GM12878 (cell line): ENCODE measurements around the gene PRRT1B. TPM values are rescaled to one million over a fixed set of nuclear protein-coding genes. Genes with fewer than 3 reads are reported as not detected.

Experiments
- ATAC-seq: fragments of 200-7000 bp; cut with Tn5 transposase; 3 replicates; pipeline ENCODE4 v1.9.1; 2020; ENCODE audit warnings: mild to moderate bottlenecking, moderate library complexity
- BruUV-seq: library from RNA; stranded (reverse); fragments of 400-500 nt; replicated peaks from 2 replicates; lab custom pipeline; 2021; lab: Mats Ljungman, UMichigan
- CTCF ChIA-PET: fragments of 300-600 bp; sonication (Branson Sonifier 250); formaldehyde crosslinking; extraction: SDS; loops from one replicate; lab custom pipeline; 2021; ENCODE audit warnings: inconsistent platforms; lab: Yijun Ruan, JAX
- POLR2A ChIA-PET: fragments of 350-600 bp; formaldehyde crosslinking; extraction: SDS; loops from one replicate; lab custom pipeline; 2021; ENCODE audit warnings: inconsistent platforms; lab: Charles Lee
- RAD21 ChIA-PET: fragments of 300-600 bp; sonication (Branson Sonifier 250); formaldehyde crosslinking; loops from one replicate; lab custom pipeline; 2023; ENCODE audit warnings: antibody characterized with exemption; ENCODE audit not compliant: unreplicated experiment; lab: Charles Lee
- SMC1A ChIA-PET: fragments of 300-600 bp; sonication (Branson Sonifier 250); formaldehyde crosslinking; loops from one replicate; lab custom pipeline; 2023; ENCODE audit not compliant: unreplicated experiment, uncharacterized antibody; lab: Charles Lee
- DNase-seq: peaks from one replicate; pipeline ENCODE4 v3.0.0-alpha.2; 2011; ENCODE audit warnings: low read depth, low spot score
- FAIRE-seq: peaks from 3 replicates; lab custom pipeline; 2011; peaks lifted over from hg19 to GRCh38; lab: Jason Lieb, UNC
- H2AFZ ChIP-seq: 2 replicates; pipeline ENCODE4 v1.6.0; 2011; ENCODE audit warnings: low read depth, low read length, control low read depth; ENCODE audit not compliant: control insufficient read depth
- H3K27ac ChIP-seq: 2 replicates; pipeline ENCODE4 v1.5.1; 2011; ENCODE audit warnings: control low read depth; ENCODE audit not compliant: control insufficient read depth, insufficient read depth
- H3K27me3 ChIP-seq, 2 experiments: replicated peaks in 1 of 2; 2 replicates each; pipeline versions ENCODE4 v1.6.0 to v1.6.1; 2011; ENCODE audit warnings: low read length in 1 of 2; ENCODE audit not compliant: control insufficient read depth in 2 of 2, insufficient read depth in 2 of 2
- H3K36me3 ChIP-seq, 2 experiments: 2 replicates each; pipeline ENCODE4 v1.5.1; 2011; ENCODE audit warnings: low read length in 1 of 2; ENCODE audit not compliant: control insufficient read depth in 2 of 2, insufficient read depth in 2 of 2
- H3K4me1 ChIP-seq: 2 replicates; pipeline ENCODE4 v1.6.1; 2011; ENCODE audit warnings: mild to moderate bottlenecking, low read length, moderate library complexity, mixed read lengths; ENCODE audit not compliant: control insufficient read depth, insufficient read depth
- H3K4me2 ChIP-seq: 2 replicates; pipeline ENCODE4 v1.6.0; 2011; ENCODE audit warnings: control low read depth; ENCODE audit not compliant: control insufficient read depth, insufficient read depth
- H3K4me3 ChIP-seq: fragments of 200-600 bp; sonication (generic); 2 replicates; pipeline ENCODE4 v1.5.1; 2016
- H3K79me2 ChIP-seq: 2 replicates; pipeline ENCODE4 v1.6.0; 2011; ENCODE audit warnings: low read length; ENCODE audit not compliant: control insufficient read depth, insufficient read depth
- H3K9ac ChIP-seq: 2 replicates; pipeline ENCODE4 v1.8.0; 2011; ENCODE audit warnings: low read length, control low read depth, mixed read lengths; ENCODE audit not compliant: control insufficient read depth, insufficient read depth
- H3K9me3 ChIP-seq: replicated peaks from 3 replicates; pipeline ENCODE4 v1.5.1; 2011; ENCODE audit warnings: mild to moderate bottlenecking, low read length; ENCODE audit not compliant: control insufficient read depth, insufficient read depth
- H4K20me1 ChIP-seq: 2 replicates; pipeline ENCODE4 v1.6.0; 2011; ENCODE audit not compliant: control insufficient read depth, insufficient read depth
- JUNB ChIP-seq: IDR thresholded peaks from 2 replicates; pipeline ENCODE4 v1.6.1; 2016; ENCODE audit warnings: antibody characterized with exemption, mild to moderate bottlenecking
- NBN ChIP-seq: fragments of 450-650 bp; IDR thresholded peaks from 2 replicates; pipeline ENCODE4 v1.6.1; 2016
- NFIC ChIP-seq: IDR thresholded peaks from 2 replicates; pipeline ENCODE4 v1.6.1; 2012; ENCODE audit warnings: low read depth, mild to moderate bottlenecking, inconsistent platforms, low read length, moderate library complexity
- RAD21 ChIP-seq: IDR thresholded peaks from 2 replicates; pipeline ENCODE4 v1.6.1; 2011; ENCODE audit warnings: mild to moderate bottlenecking, low read depth, low read length, moderate library complexity; ENCODE audit not compliant: insufficient read depth
- SMAD1 ChIP-seq: fragments of 450-650 bp; IDR thresholded peaks from 2 replicates; pipeline ENCODE4 v1.6.1; 2018; ENCODE audit warnings: mild to moderate bottlenecking, low read depth; ENCODE audit not compliant: partially characterized antibody
- STAT3 ChIP-seq: IDR thresholded peaks from 2 replicates; pipeline ENCODE4 v1.6.1; 2011; ENCODE audit warnings: low read depth, low read length, improper control_type of control experiment
- TCF7 ChIP-seq: IDR thresholded peaks from 2 replicates; pipeline ENCODE4 v1.6.1; 2014; ENCODE audit warnings: antibody characterized with exemption, borderline replicate concordance
- WGBS: methylation state at CpG from one replicate; pipeline ENCODE4 v1.1.6; 2016; ENCODE audit warnings: low lambda C conversion rate; ENCODE audit not compliant: insufficient replicate concordance, insufficient coverage; ENCODE audit errors: missing lambda C conversion rate; 5-methylcytosine and 5-hydroxymethylcytosine counted together
- in situ Hi-C: fragments of 300-500 bp; cut with MboI; formaldehyde crosslinking; loops from 9 replicates; pipeline ENCODE4 v1.14.3; 2018; ENCODE audit warnings: mixed read lengths
- intact Hi-C: fragments of 100-400 bp; cut with micrococcal nuclease; formaldehyde crosslinking; loops from one replicate; pipeline ENCODE4 v1.14.2; 2022; ENCODE audit not compliant: unreplicated experiment
- polyA plus RNA-seq, 11 experiments: library from polyadenylated mRNA; depleted of rRNA in 4 of 11; unstranded in 6 of 11; stranded (reverse) in 5 of 11; fragments of >200 nt; fragmentation: Nextera tagmentation in 4 of 11; fragmentation: Illumina TruSeq in 1 of 11; extraction: Ambion mirVana in 4 of 11; extraction: Trizol in 1 of 11; gene quantifications; 1 replicate in 1 of 11; 2 replicates in 10 of 11; pipeline versions ENCODE4 v1.2.1 to v1.2.3, GENCODE V29; 2011 to 2016; ENCODE audit warnings: inconsistent platforms in 2 of 11, missing spikeins in 2 of 11, low read depth in 1 of 11
- total RNA-seq, 4 experiments: library from RNA; depleted of rRNA in 3 of 4; stranded (reverse); fragments of >200 nt in 3 of 4; fragmentation: Illumina TruSeq in 1 of 4; extraction: Trizol in 1 of 4; gene quantifications; 2 replicates each; pipeline versions ENCODE4 v1.2.1 to v1.2.3, GENCODE V29; 2013 to 2021
- TF ChIP-seq, protein P1 (sequence below): fragments of 450-650 bp; IDR thresholded peaks from 2 replicates; pipeline ENCODE4 v1.6.1; 2018; ENCODE audit warnings: mild to moderate bottlenecking, low read depth, moderate library complexity; ENCODE audit not compliant: partially characterized antibody
- TF ChIP-seq, protein P2 (sequence below): fragments of 450-650 bp; IDR thresholded peaks from 2 replicates; pipeline ENCODE4 v1.6.1; 2017; ENCODE audit warnings: antibody characterized with exemption, mild to moderate bottlenecking, moderate library complexity
- TF ChIP-seq, protein P3 (sequence below): fragments of 450-650 bp; IDR thresholded peaks from 2 replicates; pipeline ENCODE4 v1.6.1; 2017; ENCODE audit warnings: mild to moderate bottlenecking, low read depth, inconsistent platforms; ENCODE audit not compliant: poor library complexity, severe bottlenecking

PRRT1B gene
- total and polyA plus RNA-seq, 10 of the 15 experiments (the other 5 are each of a cell fraction or from before 2014, with no cell fraction given): not detected

DNA sequence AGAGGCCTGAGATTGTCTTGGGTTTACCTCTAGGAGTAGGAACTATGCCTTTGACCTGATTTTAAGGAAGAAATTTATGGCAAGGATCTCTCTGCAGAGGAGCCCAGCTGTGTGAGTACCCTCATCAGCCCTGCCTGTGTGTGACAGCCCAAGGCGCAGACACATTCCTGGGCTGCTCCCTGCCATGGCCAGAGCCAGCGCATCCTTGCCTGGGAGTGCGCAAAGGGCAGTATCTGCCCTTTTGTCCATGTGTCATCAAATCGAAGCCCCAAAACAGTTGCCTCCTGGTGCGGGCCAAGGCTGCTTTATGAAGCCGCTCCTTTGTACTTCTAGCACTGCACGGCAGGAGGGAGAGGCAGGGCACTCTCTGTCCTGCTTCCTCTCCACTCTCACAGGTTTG lies 51.9 kb downstream of the PRRT1B start:
- ATAC-seq: no peak
- no peak for DNase-seq
- WGBS: 99% methylated on average over 7 of the region's 7 CpGs
- Histone ChIP-seq H2AFZ (no peak overlapping the region), H3K27me3 (no peaks in the 10 kb centered on the region), H3K4me1 (no peaks in the 10 kb centered on the region), H3K27ac (no peak overlapping the region), H3K4me3 (no peak overlapping the region), H4K20me1 (no peaks in the 10 kb centered on the region), H3K9ac (no peak overlapping the region), H3K79me2 (no peaks in the 10 kb centered on the region), H3K4me2 (no peak overlapping the region), H3K9me3 (no peaks in the 10 kb centered on the region), H3K36me3 (peaks cover 43 to 44% of the 10 kb centered on the region in 2 experiments)
- no TSS peak for BruUV-seq
- in situ Hi-C loops: loop anchor here (25.0 kb wide), 1 partner anchor 640 kb away; no protein-coding TSS in a partner anchor
- TF ChIP-seq, protein P1, sequence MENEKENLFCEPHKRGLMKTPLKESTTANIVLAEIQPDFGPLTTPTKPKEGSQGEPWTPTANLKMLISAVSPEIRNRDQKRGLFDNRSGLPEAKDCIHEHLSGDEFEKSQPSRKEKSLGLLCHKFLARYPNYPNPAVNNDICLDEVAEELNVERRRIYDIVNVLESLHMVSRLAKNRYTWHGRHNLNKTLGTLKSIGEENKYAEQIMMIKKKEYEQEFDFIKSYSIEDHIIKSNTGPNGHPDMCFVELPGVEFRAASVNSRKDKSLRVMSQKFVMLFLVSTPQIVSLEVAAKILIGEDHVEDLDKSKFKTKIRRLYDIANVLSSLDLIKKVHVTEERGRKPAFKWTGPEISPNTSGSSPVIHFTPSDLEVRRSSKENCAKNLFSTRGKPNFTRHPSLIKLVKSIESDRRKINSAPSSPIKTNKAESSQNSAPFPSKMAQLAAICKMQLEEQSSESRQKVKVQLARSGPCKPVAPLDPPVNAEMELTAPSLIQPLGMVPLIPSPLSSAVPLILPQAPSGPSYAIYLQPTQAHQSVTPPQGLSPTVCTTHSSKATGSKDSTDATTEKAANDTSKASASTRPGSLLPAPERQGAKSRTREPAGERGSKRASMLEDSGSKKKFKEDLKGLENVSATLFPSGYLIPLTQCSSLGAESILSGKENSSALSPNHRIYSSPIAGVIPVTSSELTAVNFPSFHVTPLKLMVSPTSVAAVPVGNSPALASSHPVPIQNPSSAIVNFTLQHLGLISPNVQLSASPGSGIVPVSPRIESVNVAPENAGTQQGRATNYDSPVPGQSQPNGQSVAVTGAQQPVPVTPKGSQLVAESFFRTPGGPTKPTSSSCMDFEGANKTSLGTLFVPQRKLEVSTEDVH: no peak
- no peak for TF ChIP-seq STAT3
- no peak for TF ChIP-seq NFIC
- TF ChIP-seq TCF7: no peak
- TF ChIP-seq, protein P2, sequence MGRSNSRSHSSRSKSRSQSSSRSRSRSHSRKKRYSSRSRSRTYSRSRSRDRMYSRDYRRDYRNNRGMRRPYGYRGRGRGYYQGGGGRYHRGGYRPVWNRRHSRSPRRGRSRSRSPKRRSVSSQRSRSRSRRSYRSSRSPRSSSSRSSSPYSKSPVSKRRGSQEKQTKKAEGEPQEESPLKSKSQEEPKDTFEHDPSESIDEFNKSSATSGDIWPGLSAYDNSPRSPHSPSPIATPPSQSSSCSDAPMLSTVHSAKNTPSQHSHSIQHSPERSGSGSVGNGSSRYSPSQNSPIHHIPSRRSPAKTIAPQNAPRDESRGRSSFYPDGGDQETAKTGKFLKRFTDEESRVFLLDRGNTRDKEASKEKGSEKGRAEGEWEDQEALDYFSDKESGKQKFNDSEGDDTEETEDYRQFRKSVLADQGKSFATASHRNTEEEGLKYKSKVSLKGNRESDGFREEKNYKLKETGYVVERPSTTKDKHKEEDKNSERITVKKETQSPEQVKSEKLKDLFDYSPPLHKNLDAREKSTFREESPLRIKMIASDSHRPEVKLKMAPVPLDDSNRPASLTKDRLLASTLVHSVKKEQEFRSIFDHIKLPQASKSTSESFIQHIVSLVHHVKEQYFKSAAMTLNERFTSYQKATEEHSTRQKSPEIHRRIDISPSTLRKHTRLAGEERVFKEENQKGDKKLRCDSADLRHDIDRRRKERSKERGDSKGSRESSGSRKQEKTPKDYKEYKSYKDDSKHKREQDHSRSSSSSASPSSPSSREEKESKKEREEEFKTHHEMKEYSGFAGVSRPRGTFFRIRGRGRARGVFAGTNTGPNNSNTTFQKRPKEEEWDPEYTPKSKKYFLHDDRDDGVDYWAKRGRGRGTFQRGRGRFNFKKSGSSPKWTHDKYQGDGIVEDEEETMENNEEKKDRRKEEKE: no peak
- TF ChIP-seq, protein P3, sequence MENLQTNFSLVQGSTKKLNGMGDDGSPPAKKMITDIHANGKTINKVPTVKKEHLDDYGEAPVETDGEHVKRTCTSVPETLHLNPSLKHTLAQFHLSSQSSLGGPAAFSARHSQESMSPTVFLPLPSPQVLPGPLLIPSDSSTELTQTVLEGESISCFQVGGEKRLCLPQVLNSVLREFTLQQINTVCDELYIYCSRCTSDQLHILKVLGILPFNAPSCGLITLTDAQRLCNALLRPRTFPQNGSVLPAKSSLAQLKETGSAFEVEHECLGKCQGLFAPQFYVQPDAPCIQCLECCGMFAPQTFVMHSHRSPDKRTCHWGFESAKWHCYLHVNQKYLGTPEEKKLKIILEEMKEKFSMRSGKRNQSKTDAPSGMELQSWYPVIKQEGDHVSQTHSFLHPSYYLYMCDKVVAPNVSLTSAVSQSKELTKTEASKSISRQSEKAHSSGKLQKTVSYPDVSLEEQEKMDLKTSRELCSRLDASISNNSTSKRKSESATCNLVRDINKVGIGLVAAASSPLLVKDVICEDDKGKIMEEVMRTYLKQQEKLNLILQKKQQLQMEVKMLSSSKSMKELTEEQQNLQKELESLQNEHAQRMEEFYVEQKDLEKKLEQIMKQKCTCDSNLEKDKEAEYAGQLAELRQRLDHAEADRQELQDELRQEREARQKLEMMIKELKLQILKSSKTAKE: no peak
- TF ChIP-seq RAD21: no peak
- no peak for TF ChIP-seq NBN
- no peak for TF ChIP-seq SMAD1
- no peak for TF ChIP-seq JUNB
- intact Hi-C loops: no loop called here
- CTCF ChIA-PET: no interaction called here
- POLR2A ChIA-PET: no interaction called here
- RAD21 ChIA-PET: no interaction called here
- no peak for FAIRE-seq
- SMC1A ChIA-PET: no interaction called here
